ENCODE results near the gene TAS2R4. TPM values are rescaled to one million over a fixed set of nuclear protein-coding genes. Genes with fewer than 3 reads are reported as not detected.
A peak's percentile ranks its signal among the peaks of the same experiment; 100 is the strongest.

Gene TAS2R4
- total and polyA plus RNA-seq, 2 donors (not counting 3 experiments of a cell fraction or from before 2014, with no cell fraction given), result 0.30 to 1.4 TPM

DNA sequence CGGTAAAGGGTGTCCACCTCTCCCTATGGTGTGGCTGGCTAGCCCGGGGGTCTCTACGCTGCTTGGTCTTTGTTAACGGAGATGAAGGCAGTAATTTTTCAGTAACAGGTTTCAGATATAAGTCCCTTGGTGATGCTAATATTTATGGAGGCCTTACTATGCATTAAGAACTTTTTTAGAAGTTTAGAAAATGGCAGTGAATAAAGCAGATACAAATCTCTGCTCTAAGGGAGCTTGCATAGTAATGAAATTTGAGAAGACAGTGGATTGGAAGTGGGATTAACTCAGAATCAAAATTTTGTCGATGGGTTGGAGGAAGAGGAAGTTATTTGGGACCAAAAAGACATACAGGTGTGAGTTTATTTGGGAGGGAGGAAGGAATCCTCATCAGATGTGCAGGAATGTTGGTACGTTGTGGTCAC is 37.9 kb upstream of the TAS2R4 start:
- no peak for FAIRE-seq
- TF ChIP-seq MYC (IDR thresholded peaks at IDR 0.05; ENCODE audit: low read depth, low read length) (no peak), JUN (IDR thresholded peaks at IDR 0.05; ENCODE audit: borderline replicate concordance, insufficient read depth, insufficient read length, low read depth) (no peak), POLR2AphosphoS5 (IDR thresholded peaks at IDR 0.05; ENCODE audit: insufficient read depth, low read depth, low read length) (no peak), POLR2A (IDR thresholded peaks at IDR 0.05; ENCODE audit: low read depth, low read length) (no peak), FOS (IDR thresholded peaks at IDR 0.05; ENCODE audit: borderline replicate concordance, insufficient read depth, low read length) (no peak)
- TF ChIP-seq, protein P1, sequence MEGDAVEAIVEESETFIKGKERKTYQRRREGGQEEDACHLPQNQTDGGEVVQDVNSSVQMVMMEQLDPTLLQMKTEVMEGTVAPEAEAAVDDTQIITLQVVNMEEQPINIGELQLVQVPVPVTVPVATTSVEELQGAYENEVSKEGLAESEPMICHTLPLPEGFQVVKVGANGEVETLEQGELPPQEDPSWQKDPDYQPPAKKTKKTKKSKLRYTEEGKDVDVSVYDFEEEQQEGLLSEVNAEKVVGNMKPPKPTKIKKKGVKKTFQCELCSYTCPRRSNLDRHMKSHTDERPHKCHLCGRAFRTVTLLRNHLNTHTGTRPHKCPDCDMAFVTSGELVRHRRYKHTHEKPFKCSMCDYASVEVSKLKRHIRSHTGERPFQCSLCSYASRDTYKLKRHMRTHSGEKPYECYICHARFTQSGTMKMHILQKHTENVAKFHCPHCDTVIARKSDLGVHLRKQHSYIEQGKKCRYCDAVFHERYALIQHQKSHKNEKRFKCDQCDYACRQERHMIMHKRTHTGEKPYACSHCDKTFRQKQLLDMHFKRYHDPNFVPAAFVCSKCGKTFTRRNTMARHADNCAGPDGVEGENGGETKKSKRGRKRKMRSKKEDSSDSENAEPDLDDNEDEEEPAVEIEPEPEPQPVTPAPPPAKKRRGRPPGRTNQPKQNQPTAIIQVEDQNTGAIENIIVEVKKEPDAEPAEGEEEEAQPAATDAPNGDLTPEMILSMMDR (IDR thresholded peaks at IDR 0.05; ENCODE audit: extremely low read depth in 1 of 2, insufficient read depth in 1 of 2, low read depth in 1 of 2, low read length in 2 of 2), result no peak
- TF ChIP-seq, protein P2, sequence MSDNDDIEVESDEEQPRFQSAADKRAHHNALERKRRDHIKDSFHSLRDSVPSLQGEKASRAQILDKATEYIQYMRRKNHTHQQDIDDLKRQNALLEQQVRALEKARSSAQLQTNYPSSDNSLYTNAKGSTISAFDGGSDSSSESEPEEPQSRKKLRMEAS (IDR thresholded peaks at IDR 0.05; ENCODE audit: insufficient read depth, insufficient read length), result no peak

More for the DNA sequence above, 37.9 kb upstream of the TAS2R4 start:
- H3K27ac ChIP-seq (ENCODE audit: insufficient read depth, low read depth, low read length), result peak overlapping the region; percentile 92
- H3K36me3 ChIP-seq (ENCODE audit: control insufficient read depth in 2 of 2, extremely low read depth in 1 of 2, insufficient read depth in 2 of 2, low read length in 2 of 2), result peaks cover 10 to 14% of the 10 kb centered on the region in 2 experiments
- no peaks in the 10 kb centered on the region for H3K9me1 ChIP-seq (replicated peaks; ENCODE audit: control insufficient read depth, extremely low read depth, insufficient read depth, low read length)
- H3K4me3 ChIP-seq (replicated peaks in 1 of 3; ENCODE audit: insufficient read depth in 1 of 3, low read depth in 1 of 3, low read length in 3 of 3), result peak overlapping the region; percentile 60 to 99 (median 96)
- peak overlapping the region; percentile 98 for H3K9ac ChIP-seq (replicated peaks; ENCODE audit: extremely low read depth, insufficient read depth, low read length)
- DNase-seq (ENCODE audit: low read depth, low spot score), result no peak
- H3K4me2 ChIP-seq (ENCODE audit: insufficient read depth, low read length), result peak overlapping the region; percentile 98
- H4K20me1 ChIP-seq (replicated peaks; ENCODE audit: control insufficient read depth, extremely low read depth, insufficient read depth, low read length), result no peaks in the 10 kb centered on the region
- peaks cover 16% of the 10 kb centered on the region for H3K4me1 ChIP-seq (ENCODE audit: control insufficient read depth, extremely low read depth, insufficient read depth, low read length)
- peaks cover 36% of the 10 kb centered on the region for H3K79me2 ChIP-seq (ENCODE audit: control insufficient read depth, insufficient read depth, low read length)
- TSS peak; percentile 72 for BruUV-seq (replicated peaks)
- dilution Hi-C loops (cut with MboI; ENCODE audit: extremely low pct_ligation_motif_present, low sequenced_read_pairs), result no loop called here
- H2AFZ ChIP-seq (ENCODE audit: low read depth, low read length), result peak overlapping the region; percentile 96
- intact Hi-C loops (cut with micrococcal nuclease), result loop anchor here (1.0 kb wide), 7 partner anchors 37 to 724 kb away; partner anchors contain the start of genes AGK and MRPS33
- no peaks in the 10 kb centered on the region for H3K9me3 ChIP-seq (replicated peaks; ENCODE audit: control insufficient read depth, insufficient read depth, low read length)
- H3K27me3 ChIP-seq (ENCODE audit: control insufficient read depth in 2 of 2, insufficient read depth in 2 of 2, low read length in 2 of 2), result no peaks in the 10 kb centered on the region
- ChIA-PET CTCF (interaction anchor here (0.7 to 3.3 kb wide), 24 partner anchors 11 to 1057 kb away, joined by 3 to 83 read pairs (median 7); partner anchors contain the start of genes AGK, DENND11, MRPS33 and WEE2), POLR2A (no interaction called here)

Measured in endothelial cell of umbilical vein (primary cell).